Measurements from ENCODE around the gene ZSCAN12. TPM values are rescaled to one million over a fixed set of nuclear protein-coding genes. Genes with fewer than 3 reads are reported as not detected.
A peak's percentile ranks its signal among the peaks of the same experiment; 100 is the strongest.

The ZSCAN12 gene
- total and polyA plus RNA-seq, 2 of the 13 experiments (the other 11 are each of a cell fraction or from before 2014, with no cell fraction given), result 2.8 to 8.9 TPM

GRCh38 chr6:28334286-28335039 is 65.1 kb downstream of the ZSCAN12 start:
- TF ChIP-seq MAFK (conservative IDR thresholded peaks at IDR 0.05 in 1 of 2, IDR thresholded peaks at IDR 0.05 in 1 of 2; ENCODE audit: low read length in 2 of 2) (peak; percentile 69 to 77), MAFF (IDR thresholded peaks at IDR 0.05; ENCODE audit: low read depth, low read length) (peak; percentile 72), HINFP (CRISPR knock-in tag; IDR thresholded peaks at IDR 0.05; ENCODE audit: low read depth) (no peak)
- intact Hi-C loops (cut with micrococcal nuclease; ENCODE audit: unreplicated experiment) (loop anchor here (1.0 kb wide), 2 partner anchors 10 to 11 kb away; no protein-coding TSS in a partner anchor), in situ Hi-C loops (cut with HindIII; ENCODE audit: extremely low pct_ligation_motif_present, low pct_unique_long_range_greater_than_20kb) (no loop called here)
- no peak for FAIRE-seq
- H4K20me1 ChIP-seq (ENCODE audit: insufficient read depth, low read length), result no peaks in the 10 kb centered on the region
- H3K79me2 ChIP-seq (ENCODE audit: insufficient read depth, low read length), result peaks cover 9% of the 10 kb centered on the region
- H3K27me3 ChIP-seq (ENCODE audit: control insufficient read depth in 1 of 2, insufficient read depth in 2 of 2, low read length in 2 of 2), result no peaks in the 10 kb centered on the region; a peak in 1 of 5 replicates
- peak overlapping the region; percentile 88 for H3K9ac ChIP-seq (ENCODE audit: insufficient read depth, low read depth, low read length)
- no TSS peak for BruUV-seq (replicated peaks)
- H3K27ac ChIP-seq (ENCODE audit: extremely low read length, insufficient read depth, low read length), result peak overlapping the region; percentile 96
- no peaks in the 10 kb centered on the region for H3K36me3 ChIP-seq (replicated peaks in 1 of 2; ENCODE audit: control insufficient read depth in 1 of 2, insufficient read depth in 2 of 2, low read length in 2 of 2)
- H2AFZ ChIP-seq (ENCODE audit: low read length), result no peak overlapping the region
- peak overlapping the region; percentile 42 to 94 (median 80); a peak in 5 of 6 replicates for H3K4me3 ChIP-seq (replicated peaks in 1 of 3; ENCODE audit: insufficient read depth in 1 of 3, low read depth in 2 of 3, low read length in 3 of 3)
- DNase-seq (ENCODE audit: low spot score), result no peak
- H3K9me3 ChIP-seq (ENCODE audit: low read length), result no peaks in the 10 kb centered on the region
- no peak for ATAC-seq
- ChIA-PET CTCF (ENCODE audit: low intra/inter-chr PET ratio, low total read pairs) (no interaction called here), POLR2A (interaction anchor here (1.0 to 4.9 kb wide), 16 partner anchors 7 to 496 kb away, joined by 3 to 108 read pairs (median 10); partner anchors contain the start of genes PGBD1, ZKSCAN3, ZKSCAN8 and ZSCAN26)
- WGBS (ENCODE audit: low lambda C conversion rate), result 95% methylated on average over 7 of the region's 7 CpGs
- H3K4me1 ChIP-seq (ENCODE audit: insufficient read depth, low read length), result peaks cover 25% of the 10 kb centered on the region
- peak overlapping the region; percentile 87 for H3K4me2 ChIP-seq (ENCODE audit: low read depth, low read length)

GRCh38 chr6:28333599-28334018 is 65.9 kb downstream of the ZSCAN12 start:
- ChIA-PET CTCF (ENCODE audit: low intra/inter-chr PET ratio, low total read pairs) (no interaction called here), POLR2A (interaction anchor here (4.9 kb wide), 1 partner anchor 10 kb away, joined by 108 read pairs; no protein-coding TSS in a partner anchor)
- H4K20me1 ChIP-seq (ENCODE audit: insufficient read depth, low read length), result no peaks in the 10 kb centered on the region
- in situ Hi-C loops (cut with HindIII; ENCODE audit: extremely low pct_ligation_motif_present, low pct_unique_long_range_greater_than_20kb), result no loop called here
- peaks cover 9% of the 10 kb centered on the region for H3K79me2 ChIP-seq (ENCODE audit: insufficient read depth, low read length)
- TF ChIP-seq SETDB1 (CRISPR knock-in tag; IDR thresholded peaks at IDR 0.05; ENCODE audit: borderline replicate concordance), result no peak
- no peak for TF ChIP-seq NFYB (CRISPR knock-in tag; IDR thresholded peaks at IDR 0.05)
- TF ChIP-seq ZNF263 (CRISPR knock-in tag; IDR thresholded peaks at IDR 0.05), result peak; percentile 88
- TF ChIP-seq ZNF350 (CRISPR knock-in tag; IDR thresholded peaks at IDR 0.05; ENCODE audit: borderline replicate concordance, low read depth), result no peak
- no peak for TF ChIP-seq ATF5 (CRISPR knock-in tag; IDR thresholded peaks at IDR 0.05; ENCODE audit: low read depth)
- TF ChIP-seq ZNF891 (CRISPR knock-in tag; IDR thresholded peaks at IDR 0.05), result no peak
- TF ChIP-seq KLF12 (CRISPR knock-in tag; IDR thresholded peaks at IDR 0.05; ENCODE audit: borderline replicate concordance), result no peak
- no peak for TF ChIP-seq ZNF562 (CRISPR knock-in tag; IDR thresholded peaks at IDR 0.05; ENCODE audit: borderline replicate concordance)
- H3K4me1 ChIP-seq (ENCODE audit: insufficient read depth, low read length), result peaks cover 25% of the 10 kb centered on the region
- no peaks in the 10 kb centered on the region; a peak in 1 of 5 replicates for H3K36me3 ChIP-seq (replicated peaks in 1 of 2; ENCODE audit: control insufficient read depth in 1 of 2, insufficient read depth in 2 of 2, low read length in 2 of 2)
- intact Hi-C loops (cut with micrococcal nuclease; ENCODE audit: unreplicated experiment), result no loop called here
- no peak for FAIRE-seq
- no peak overlapping the region for H3K4me2 ChIP-seq (ENCODE audit: low read depth, low read length)
- no peak overlapping the region for H2AFZ ChIP-seq (ENCODE audit: low read length)
- WGBS (ENCODE audit: low lambda C conversion rate), result 93% methylated on average over 1 of the region's 1 CpG
- no TSS peak for BruUV-seq (replicated peaks)
- no peak overlapping the region for H3K9ac ChIP-seq (ENCODE audit: insufficient read depth, low read depth, low read length)
- no peaks in the 10 kb centered on the region for H3K9me3 ChIP-seq (ENCODE audit: low read length)
- no peak overlapping the region for H3K27ac ChIP-seq (ENCODE audit: extremely low read length, insufficient read depth, low read length)
- no peaks in the 10 kb centered on the region; a peak in 1 of 5 replicates for H3K27me3 ChIP-seq (ENCODE audit: control insufficient read depth in 1 of 2, insufficient read depth in 2 of 2, low read length in 2 of 2)
- no peak for ATAC-seq
- H3K4me3 ChIP-seq (replicated peaks in 1 of 3; ENCODE audit: insufficient read depth in 1 of 3, low read depth in 2 of 3, low read length in 3 of 3), result no peak overlapping the region
- no peak for DNase-seq (ENCODE audit: low spot score)

All from HepG2 (cell line).